GM18505 (cell line): ENCODE results near the gene MAP7D3.
"Not testable (repeated sequence)": the region's sequence is repeated elsewhere in the genome, so short reads cannot be mapped to it uniquely, and the experiment has no call there.

Experiments used
- ATAC-seq: cut with Tn5 transposase; IDR thresholded peaks from one replicate; pipeline ENCODE4 v1.9.1; 2021; ENCODE audit not compliant: unreplicated experiment
- POLR2A ChIP-seq: IDR thresholded peaks from 4 replicates; pipeline ENCODE4 v1.6.1; 2011; ENCODE audit warnings: borderline replicate concordance; ENCODE audit not compliant: insufficient read depth, insufficient read length; ENCODE audit errors: extremely low read depth

Gene MAP7D3

GRCh38 chrX:136251041-136251991 is at the start of gene MAP7D3:
MAP7D3 (minus strand) TSS chrX:136251400; CDS start chrX:136251358, 42 bp downstream.
- TF ChIP-seq POLR2A = peak; percentile 76
- ATAC-seq = peak; percentile 83

- not testable (repeated sequence) for ATAC-seq
Observed at GRCh38 chrX:136300721-136301120, 49.5 kb upstream of the MAP7D3 start, which contains the start of gene ADGRG4. ADGRG4 (plus strand) TSS chrX:136300963; CDS start chrX:136308778, 7,815 bp downstream.

- no peak for ATAC-seq
- no peak for TF ChIP-seq POLR2A
Observed at GRCh38 chrX:136295380-136295779, 44.2 kb upstream of the MAP7D3 start.

GRCh38 chrX:136292656-136293055 is 41.5 kb upstream of the MAP7D3 start:
- no peak for ATAC-seq
- TF ChIP-seq POLR2A = no peak

- ATAC-seq = no peak
- TF ChIP-seq POLR2A = no peak
Observed at GRCh38 chrX:136291824-136292223, 40.6 kb upstream of the MAP7D3 start.

- not testable (repeated sequence) for ATAC-seq
Observed at GRCh38 chrX:136286375-136286774, 35.2 kb upstream of the MAP7D3 start.

GRCh38 chrX:136275553-136275952 is 24.4 kb upstream of the MAP7D3 start:
- ATAC-seq = no peak
- no peak for TF ChIP-seq POLR2A

- no peak for ATAC-seq
- TF ChIP-seq POLR2A = no peak
Observed at GRCh38 chrX:136273986-136274385, 22.8 kb upstream of the MAP7D3 start.

GRCh38 chrX:136272325-136272724 is 21.1 kb upstream of the MAP7D3 start:
- ATAC-seq = no peak
- no peak for TF ChIP-seq POLR2A

GRCh38 chrX:136271300-136271699 is 20.1 kb upstream of the MAP7D3 start:
- TF ChIP-seq POLR2A = no peak
- peak; percentile 45 for ATAC-seq

- no peak for TF ChIP-seq POLR2A
- no peak for ATAC-seq
Observed at GRCh38 chrX:136269921-136270320, 18.7 kb upstream of the MAP7D3 start.

- no peak for ATAC-seq
- no peak for TF ChIP-seq POLR2A
Observed at GRCh38 chrX:136268051-136269048, 17.1 kb upstream of the MAP7D3 start.

- TF ChIP-seq POLR2A = no peak
- no peak for ATAC-seq
Observed at GRCh38 chrX:136266828-136267227, 15.6 kb upstream of the MAP7D3 start.
